Stimulated activated CD8-positive, alpha-beta memory T cell treated with anti-CD3 and anti-CD28 coated beads, Interleukin-4, amount 100 ng/mL, for 1 hour (primary cell): ENCODE data around the gene DHX32.

ENCODE experiments used
- DNase-seq, 2 donors: peaks; one replicate each; pipeline ENCODE4 v3.0.0-alpha.2; 2020; ENCODE audit warnings: low read depth in 2 of 2, low spot score in 1 of 2

The DHX32 gene

DNA sequence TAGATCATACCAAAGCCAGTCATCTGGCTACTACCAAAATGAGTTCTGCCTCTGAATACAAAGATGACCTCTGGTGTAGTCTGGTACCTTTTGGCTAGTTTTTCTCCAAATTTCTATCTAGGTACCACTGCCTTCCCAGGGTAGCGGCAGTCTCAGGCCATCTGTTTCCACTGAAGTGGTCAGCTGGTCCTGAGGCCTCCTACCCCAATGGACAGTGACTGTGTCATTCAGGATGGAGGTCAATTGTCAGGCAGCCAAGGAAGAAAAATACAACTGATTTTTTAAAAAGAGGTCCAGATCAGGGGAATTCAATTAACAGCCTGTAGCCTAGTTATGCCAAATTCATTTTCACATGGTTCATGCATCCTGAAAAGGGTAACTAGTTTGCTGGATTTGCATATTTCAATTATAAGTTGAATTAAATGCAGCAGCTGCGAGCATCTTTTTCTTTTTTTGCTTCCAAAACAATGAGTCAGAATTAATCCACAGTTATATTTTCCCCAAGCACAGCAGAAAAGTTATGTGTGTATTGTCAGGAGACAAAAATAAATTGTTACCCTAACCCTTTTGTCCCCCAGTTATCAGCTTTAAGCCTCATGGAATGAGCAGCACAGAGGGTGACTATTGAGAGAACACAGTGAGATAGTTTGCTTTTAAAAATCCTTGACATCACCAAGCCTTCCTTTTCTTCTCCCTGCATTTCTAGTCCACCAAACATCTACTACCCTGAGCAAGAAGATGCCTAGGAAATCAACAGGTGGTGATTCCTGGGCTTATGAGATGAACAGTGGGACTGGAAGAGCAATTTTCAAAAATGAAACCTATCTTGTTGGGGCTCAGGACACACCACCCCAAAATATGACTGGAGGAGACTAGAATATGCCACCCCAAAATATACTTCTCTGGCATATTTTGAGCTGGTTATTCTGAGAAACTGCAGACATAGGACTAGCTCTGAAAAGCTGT lies 30.0 kb downstream of the DHX32 start:
- no peak for DNase-seq

DNA sequence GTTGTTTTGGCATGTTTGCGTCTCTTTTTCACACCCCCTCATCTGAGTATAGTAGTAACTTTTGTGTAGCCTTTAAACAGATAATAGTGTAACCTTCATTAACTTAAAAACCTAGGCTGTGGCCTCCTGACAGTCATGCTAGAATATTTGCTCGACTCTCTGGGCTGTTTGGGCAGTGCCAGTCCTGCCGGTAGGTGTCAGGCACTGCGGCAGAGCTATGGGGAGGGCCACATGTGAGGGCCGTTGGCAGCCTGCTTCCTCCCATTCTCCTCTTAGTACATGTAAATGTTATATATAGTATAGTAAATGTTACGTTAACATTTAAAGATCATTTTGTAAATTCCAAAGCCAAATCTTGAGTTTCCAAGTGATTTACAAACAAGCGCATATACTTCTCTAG lies 31.6 kb downstream of the DHX32 start:
- no peak for DNase-seq

DNA sequence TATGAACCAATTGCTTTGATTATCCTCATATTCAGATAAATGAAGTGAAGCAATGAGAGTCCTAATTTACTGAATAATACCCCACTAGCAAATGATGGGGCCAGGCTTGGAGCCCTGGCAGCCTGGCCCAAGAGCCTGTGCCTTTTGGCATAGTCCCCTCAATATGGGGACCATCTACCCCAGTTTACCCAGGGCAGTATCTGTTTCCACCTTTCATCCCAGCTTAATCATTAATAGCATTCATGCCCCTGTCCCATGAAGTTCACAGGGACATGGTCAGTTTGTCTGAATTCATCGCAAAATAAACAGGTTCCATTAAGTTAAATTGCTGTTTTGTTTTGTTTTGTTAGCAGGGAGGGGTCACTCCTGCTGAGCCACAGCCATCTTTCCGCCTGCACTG lies 32.2 kb downstream of the DHX32 start:
- no peak for DNase-seq

GRCh38 chr10:125848371-125848770 lies 32.7 kb downstream of the DHX32 start:
- DNase-seq, result no peak

- no peak for DNase-seq
These were observed 34.2 kb downstream of the DHX32 start for GRCh38 chr10:125846894-125847293.

DNA sequence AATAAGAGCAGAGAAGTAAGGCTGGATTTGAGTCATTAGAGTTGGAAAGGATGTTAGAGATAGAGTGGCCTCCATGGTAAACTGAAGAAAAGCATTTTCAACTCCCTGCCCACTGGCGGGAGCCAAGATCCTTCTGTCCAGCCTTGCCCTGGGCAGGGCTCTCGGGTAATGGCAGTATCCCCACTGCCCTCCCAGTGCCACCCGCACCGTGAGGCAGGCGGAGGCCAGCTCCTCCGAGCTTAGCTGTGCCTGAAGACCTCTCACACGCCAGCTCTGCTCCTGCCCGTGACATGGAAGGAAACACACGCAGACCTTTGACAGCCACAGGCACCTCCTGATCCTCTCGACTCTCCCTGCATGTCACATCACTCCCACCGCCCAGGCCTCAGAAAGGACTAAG lies 35.5 kb downstream of the DHX32 start:
- DNase-seq, result no peak

DNA sequence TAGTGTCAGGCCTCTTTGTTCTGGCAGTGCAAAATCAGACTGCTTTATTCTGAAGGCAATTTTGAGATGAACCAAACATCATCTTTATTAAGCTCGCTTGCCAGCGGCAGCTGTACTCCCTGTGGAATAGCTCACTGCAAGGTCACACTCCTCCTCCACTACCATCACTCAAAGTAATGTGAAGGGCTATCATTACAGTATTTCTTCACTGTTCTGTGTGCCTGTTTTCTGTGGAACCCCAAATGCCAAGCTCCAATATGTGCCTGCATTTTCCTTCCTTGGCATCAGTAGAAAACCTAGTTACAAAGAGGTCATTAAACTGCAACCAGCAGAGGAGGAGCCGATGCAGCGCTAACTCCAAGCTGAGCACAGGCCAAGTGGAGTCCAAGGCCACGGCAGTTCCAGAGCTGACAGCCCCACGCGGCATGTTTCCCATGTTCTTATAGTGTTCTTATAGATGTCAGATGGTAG lies 36.3 kb downstream of the DHX32 start:
- no peak for DNase-seq

DNA sequence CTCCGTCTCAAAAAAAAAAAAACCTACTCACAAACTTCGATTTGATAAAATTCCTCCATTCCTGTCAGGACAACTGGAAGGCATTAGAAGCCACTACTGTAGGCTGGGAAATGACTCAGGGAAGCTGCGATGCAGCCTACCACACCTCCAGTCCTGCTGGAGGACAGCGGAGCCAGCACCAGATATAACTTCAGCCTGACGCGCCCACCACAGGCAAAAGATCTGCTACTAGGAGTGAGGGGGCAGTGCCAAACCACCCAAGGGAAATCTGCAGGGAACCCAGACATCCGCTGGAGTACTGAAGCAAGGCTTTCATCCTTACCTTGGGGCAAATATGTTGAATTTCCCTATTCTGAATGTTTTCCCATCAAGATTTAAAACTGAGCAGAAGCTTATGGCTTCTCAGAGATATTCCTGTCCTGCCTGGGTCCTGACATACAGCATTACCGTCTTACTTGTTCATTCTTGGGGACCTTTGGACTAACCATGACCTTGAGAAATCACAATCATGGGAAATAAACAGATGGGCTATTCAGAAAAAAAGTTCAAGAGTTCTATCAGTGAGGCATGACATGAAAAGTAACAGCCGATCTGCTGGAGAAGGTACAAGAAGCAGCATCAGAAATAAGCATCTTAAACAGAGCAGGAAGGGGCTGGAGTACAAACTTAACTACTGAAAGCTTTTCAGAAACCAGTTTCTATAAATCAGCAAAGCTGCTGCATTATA lies 37.3 kb downstream of the DHX32 start:
- DNase-seq, result no peak

DNA sequence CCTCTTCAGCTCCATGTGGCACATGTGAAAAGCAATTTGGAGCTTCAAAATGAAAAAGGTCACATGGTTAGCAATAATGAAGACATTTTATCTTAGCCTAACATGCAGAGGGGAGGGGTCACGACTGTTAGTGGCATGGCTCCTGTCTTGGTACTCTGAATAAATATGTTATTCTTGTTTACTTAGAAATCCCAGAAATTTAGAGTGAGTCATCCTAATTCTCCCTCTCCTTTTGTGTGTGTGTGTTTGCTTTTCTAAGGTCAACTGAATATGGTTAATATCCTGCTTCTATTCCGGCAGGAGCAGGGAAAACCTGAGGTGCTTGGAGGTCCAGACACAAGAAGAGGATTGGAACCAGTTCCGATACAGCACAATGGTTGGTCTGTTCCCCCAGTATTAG lies 40.1 kb downstream of the DHX32 start:
- DNase-seq, result no peak

DNA sequence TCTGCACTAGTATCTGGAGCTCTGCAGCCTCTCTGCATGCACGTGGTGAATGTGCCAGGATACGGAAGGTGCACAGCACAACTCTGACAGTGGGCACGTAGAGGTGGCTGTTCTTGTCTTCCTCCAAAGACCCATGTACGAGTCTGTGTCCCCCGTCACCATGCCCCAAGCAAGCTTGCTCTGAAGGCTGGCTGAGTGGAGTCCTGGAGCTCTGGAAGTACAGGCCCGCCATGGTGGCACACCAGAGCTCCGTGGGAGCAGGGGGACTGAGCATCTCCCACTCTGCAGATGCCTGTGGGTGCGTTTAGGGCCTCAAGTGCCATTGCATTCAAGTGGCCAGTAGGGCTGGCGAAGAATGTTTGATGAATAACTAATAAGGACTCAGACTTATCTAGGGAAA lies 40.7 kb downstream of the DHX32 start:
- DNase-seq, result no peak

DNA sequence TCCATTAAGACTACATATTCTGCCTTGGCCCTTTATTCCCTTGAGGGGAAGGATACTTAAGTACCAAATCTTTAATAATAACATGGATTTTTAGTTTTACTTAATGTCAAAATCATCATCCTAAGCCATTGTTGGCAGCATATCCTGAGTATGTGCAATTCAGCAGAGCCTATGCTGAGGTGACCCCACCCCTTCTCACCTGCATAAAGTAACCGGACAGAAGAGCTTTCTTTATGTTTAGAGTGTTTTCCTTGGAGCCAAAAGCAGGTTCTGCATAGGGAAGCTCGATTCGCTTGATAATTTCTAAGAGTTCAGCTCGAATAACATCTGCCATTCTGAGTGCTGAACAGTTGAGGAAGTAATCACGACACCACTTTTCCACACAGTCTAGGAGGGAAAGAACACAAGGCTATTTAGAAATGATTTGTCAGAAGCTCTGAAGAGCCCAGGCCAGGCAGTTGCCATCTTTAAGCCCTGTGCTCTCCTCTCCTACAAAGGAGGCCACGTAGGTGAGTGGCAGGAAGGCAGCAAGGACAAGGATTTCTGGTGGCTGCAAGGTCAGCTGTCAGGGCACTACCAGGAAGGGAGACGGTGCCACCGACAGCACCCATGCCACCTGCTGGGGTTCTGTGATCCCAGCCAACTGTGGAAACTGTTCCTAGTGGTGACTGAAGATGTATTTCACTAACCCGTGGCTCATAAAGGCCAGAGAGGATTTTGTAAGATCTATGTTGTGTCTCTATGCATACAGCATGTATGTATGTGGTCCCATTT lies 42.1 kb downstream of the DHX32 start:
- no peak for DNase-seq

GRCh38 chr10:125836746-125837145 lies 44.3 kb downstream of the DHX32 start:
- DNase-seq, result no peak

DNA sequence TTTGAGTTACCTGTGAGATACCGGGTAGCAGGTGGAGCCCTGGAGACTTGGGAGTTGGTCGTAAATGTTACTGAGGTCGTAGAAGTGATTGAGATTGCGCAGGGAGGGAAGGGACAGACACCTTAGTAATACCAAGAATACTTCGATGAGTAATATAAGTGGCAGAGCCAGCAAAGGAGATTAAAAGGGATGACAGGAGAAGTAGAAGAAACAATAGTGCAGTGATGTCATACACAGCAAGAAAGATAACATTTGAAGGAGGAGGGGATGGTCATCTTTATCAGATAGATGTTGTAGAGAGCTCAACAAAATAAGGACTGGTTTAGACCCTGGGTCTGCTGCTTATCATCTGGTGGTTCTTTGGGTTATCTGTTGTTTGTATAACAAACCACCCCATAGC lies 52.8 kb downstream of the DHX32 start:
- DNase-seq, result no peak

DNA sequence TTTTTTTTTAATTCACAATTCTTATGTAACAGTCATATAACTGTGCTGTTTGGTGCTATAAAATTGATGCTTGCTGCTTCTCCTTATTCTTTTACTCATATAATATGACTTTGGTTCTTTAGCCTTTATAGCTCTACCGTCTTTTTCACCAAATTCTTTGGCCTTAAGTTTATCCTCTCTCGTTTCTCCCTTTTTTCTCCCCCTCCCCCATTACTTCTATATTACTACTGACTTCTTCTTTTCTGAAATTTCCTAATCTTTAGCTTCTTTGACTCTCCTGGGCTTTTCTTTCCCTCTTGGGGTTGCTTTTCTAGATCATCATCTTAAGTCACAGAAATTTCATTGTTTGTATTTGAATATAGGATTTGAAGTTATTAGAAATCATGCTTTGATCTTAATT lies 54.0 kb downstream of the DHX32 start:
- no peak for DNase-seq

DNA sequence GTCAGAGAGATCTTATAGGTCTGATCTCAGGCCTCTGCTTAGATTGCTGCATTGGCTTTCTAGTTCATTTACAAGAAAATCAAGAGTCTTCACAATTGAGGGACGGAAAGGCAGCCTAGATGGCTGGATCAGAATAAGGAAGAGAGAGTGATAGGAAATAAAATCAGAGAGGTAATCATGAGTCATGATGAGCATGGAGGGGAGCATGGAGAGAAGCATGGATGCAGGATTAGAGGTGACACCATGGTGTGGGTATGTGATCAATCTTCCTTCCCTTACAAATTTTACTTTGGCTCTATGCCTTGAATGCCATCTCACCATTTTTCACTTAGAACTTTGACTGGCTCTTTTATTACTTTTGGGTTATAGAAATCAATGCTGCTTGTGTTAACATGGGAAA lies 56.4 kb downstream of the DHX32 start:
- no peak for DNase-seq

DNA sequence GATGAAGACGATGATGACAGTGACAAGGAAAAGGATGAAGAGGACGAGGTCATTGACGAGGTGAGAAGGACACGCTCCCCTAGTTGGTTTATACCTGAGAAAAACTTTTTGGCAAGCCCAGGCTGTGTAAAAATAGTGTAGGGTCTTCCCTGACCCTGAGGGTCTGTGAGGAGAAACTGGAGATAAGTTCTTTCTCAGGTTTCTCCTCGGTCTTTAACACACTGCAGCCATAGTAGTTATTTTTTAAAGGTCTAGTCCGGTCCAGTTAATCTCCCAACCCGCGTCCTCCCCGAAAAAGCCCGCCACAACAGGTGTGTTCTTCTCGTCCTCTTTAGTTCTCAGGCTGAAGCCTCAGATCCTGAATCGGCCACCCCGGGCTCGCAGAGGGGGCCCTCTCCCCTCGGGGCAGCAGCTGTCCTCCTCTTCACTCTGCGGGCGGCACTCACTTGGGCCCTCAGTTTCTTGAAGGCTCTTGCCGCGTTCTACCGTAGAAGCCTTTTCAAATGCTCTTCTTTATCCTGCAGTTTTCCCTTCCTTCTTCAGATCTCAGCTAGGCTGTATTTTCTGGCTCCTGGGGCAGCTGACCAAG lies 57.3 kb downstream of the DHX32 start:
- no peak for DNase-seq

DNA sequence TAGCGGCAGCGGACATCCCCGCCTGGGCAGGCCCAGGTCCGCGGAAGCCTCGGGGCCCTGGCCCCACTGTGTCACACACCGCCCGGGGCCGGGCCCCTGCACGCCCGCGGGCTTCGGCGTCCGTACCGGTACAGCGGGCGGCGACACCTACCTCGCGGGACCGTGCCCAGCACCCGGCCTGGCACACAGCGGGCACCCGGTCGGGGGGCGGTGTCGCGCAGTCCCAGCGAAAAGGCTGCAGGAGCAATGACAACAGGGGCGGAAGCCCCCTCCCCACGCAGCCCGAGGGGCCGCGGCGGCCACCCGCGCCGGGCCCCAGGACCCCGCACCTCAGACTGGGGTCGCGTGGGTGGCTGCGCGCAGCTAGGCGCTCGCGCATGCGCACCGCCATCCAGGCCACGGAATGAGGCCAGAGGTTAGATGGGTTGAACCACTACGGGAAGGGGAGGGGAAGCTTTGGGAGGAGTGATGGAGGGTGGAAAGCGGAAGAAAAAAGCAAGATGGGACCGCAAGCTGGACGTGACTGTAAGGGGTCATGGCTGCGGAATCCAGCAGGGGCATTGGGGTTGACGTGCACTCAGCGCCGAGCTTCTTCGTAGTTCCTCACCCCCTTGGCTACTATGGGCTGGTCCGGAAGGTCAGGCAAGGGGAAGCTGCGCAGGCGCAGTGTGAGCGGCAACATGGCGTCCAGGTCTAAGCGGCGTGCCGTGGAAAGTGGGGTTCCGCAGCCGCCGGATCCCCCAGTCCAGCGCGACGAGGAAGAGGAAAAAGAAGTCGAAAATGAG lies 58.0 kb downstream of the DHX32 start, which contains the start of the genes BCCIP and UROS:
Gene BCCIP, plus strand, starts transcription at position 669 of the 785 bp plus-strand sequence. Its CDS starts 12 bp downstream, at position 681.
Gene UROS, minus strand, starts transcription at position 381 of the 785 bp plus-strand sequence. CDS start 6,759 bp downstream, outside the sequence.
- DNase-seq, result peak; percentile 83 to 86

- DNase-seq, result no peak
These were observed 60.4 kb downstream of the DHX32 start for GRCh38 chr10:125820701-125821100.

- no peak for DNase-seq
These were observed 63.6 kb downstream of the DHX32 start for GRCh38 chr10:125817337-125817946.

- no peak for DNase-seq
These were observed 64.5 kb downstream of the DHX32 start for GRCh38 chr10:125816548-125816947.
